GM18502 (cell line): ENCODE data around the gene CUL4A.
"Not testable (repeated sequence)": the region's sequence is repeated elsewhere in the genome, so short reads cannot be mapped to it uniquely, and the experiment has no call there.

ENCODE experiments used
- ATAC-seq: cut with Tn5 transposase; IDR thresholded peaks from one replicate; pipeline ENCODE4 v1.9.1; 2021; ENCODE audit warnings: mild to moderate bottlenecking; ENCODE audit not compliant: unreplicated experiment, poor library complexity

CUL4A gene

GRCh38 chr13:113209336-113209758 lies at the start of gene CUL4A:
CUL4A (plus strand) TSS chr13:113209613; CDS start chr13:113209628, 15 bp downstream.
- ATAC-seq = peak; percentile 40

GRCh38 chr13:113159701-113160100 lies 49.7 kb upstream of the CUL4A start:
- ATAC-seq = no peak

- no peak for ATAC-seq
Measured at GRCh38 chr13:113160983-113161382, 48.4 kb upstream of the CUL4A start.

GRCh38 chr13:113161433-113161832 lies 48.0 kb upstream of the CUL4A start:
- ATAC-seq = no peak

- not testable (repeated sequence) for ATAC-seq
Measured at GRCh38 chr13:113161975-113162374, 47.4 kb upstream of the CUL4A start.

GRCh38 chr13:113162783-113163685 lies 46.4 kb upstream of the CUL4A start:
- ATAC-seq = no peak

GRCh38 chr13:113164492-113164891 lies 44.9 kb upstream of the CUL4A start:
- ATAC-seq = no peak

- ATAC-seq = no peak
Measured at GRCh38 chr13:113166266-113166665, 43.1 kb upstream of the CUL4A start.

GRCh38 chr13:113166681-113167080 lies 42.7 kb upstream of the CUL4A start:
- no peak for ATAC-seq

- no peak for ATAC-seq
Measured at GRCh38 chr13:113167155-113167554, 42.3 kb upstream of the CUL4A start.

- ATAC-seq = no peak
Measured at GRCh38 chr13:113167575-113167974, 41.8 kb upstream of the CUL4A start.

GRCh38 chr13:113168211-113168610 lies 41.2 kb upstream of the CUL4A start:
- ATAC-seq = no peak

GRCh38 chr13:113169277-113170272 lies 39.8 kb upstream of the CUL4A start:
- no peak for ATAC-seq

- ATAC-seq = no peak
Measured at GRCh38 chr13:113170511-113170910, 38.9 kb upstream of the CUL4A start.

GRCh38 chr13:113171250-113172125 lies 37.9 kb upstream of the CUL4A start:
- ATAC-seq = no peak

- ATAC-seq = no peak
Measured at GRCh38 chr13:113172419-113172926, 36.9 kb upstream of the CUL4A start.

- no peak for ATAC-seq
Measured at GRCh38 chr13:113176280-113176679, 33.1 kb upstream of the CUL4A start.

GRCh38 chr13:113176822-113177221 lies 32.6 kb upstream of the CUL4A start:
- no peak for ATAC-seq

GRCh38 chr13:113178070-113178895 lies 31.1 kb upstream of the CUL4A start:
- no peak for ATAC-seq
